ENCODE measurements around the gene RYR2.
A peak's percentile ranks its signal among the peaks of the same experiment; 100 is the strongest.
"Not testable (repeated sequence)": the region's sequence is repeated elsewhere in the genome, so short reads cannot be mapped to it uniquely, and the experiment has no call there.

Gene RYR2

DNA sequence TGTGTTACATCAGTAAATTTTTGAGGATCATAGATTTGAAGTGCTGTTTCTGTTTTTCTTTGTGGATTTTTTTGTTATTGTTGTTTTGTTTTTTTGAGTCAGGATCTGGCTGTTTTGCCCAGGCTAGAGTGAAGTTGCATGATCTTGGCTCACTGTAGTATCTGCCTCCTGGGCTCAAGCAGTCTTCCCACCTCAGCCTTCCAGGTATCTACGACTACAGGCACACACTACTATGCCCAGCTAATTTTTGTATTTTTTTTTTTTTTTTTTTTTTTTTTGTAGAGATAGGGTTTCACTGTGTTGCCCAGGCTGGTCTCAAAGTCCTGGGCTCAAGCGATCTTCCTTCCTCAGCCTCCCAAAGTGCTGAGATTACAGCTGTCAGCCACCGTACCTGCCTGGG lies 236.0 kb downstream of the RYR2 start:
- DNase-seq, result not testable (repeated sequence)

DNA sequence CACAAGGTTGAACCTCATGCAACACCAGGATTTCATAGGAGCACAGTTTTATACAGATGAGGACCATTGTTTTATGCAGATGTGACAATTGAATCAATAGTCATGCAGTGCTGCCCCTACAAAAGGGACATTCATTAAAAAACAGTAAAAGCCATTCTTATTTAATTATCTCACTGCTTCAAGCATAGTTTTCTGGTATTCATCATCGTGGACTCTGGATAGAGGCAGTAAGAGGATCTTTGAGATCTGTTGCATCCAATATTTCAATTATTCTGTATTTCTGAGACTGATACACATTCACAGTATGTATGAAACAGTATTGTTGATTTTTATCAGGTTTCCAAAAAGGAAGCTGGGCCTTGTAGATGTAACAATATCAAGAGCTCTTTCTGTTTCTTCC lies 237.6 kb downstream of the RYR2 start:
- no peak for DNase-seq

DNA sequence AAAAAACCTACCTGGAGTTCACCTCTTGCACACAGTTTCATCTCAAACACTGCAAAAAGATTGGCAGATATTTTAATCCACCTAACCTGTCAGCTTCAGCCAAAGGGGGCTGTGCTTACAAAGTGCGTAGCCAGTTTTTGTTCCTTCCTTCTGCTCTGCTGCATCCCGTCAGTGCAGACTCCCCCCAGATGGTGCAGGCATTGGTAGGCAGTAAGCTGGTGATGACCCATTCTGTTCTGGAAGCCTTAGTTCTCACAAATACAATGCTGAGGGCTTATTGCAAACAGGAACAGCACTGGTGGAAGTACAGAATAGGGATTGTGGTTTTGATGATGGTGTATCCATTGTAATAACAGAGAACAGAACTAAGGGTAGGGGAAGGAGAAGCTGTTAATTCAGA lies 239.5 kb downstream of the RYR2 start:
- DNase-seq, result peak; percentile 14

DNA sequence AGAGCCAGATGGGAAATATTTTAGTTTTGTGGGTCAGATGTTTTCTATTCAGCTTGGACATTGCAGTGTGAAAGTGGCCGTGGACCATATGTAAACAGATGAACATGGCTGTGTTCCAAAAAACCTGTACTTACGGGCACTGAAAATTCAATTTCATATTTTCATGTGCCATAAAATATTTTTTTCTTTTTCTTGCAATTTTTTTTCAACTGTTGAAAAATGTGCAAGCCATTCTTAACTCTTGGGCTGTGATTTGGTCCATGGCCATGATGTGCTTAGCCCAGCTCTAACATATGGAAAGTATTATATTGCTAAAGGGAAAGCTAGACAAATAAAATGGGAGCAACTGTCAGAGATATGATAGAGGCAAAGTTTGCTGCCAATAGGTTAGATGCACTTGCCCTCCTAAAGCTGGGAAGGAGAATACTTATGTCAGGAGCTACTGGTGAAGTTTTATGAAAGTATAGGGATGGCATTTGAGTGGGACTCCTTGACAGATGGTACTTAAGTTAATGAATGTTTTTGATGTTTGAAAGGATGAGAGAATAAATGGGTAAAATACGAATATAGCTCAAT lies 240.3 kb downstream of the RYR2 start:
- DNase-seq, result no peak

DNA sequence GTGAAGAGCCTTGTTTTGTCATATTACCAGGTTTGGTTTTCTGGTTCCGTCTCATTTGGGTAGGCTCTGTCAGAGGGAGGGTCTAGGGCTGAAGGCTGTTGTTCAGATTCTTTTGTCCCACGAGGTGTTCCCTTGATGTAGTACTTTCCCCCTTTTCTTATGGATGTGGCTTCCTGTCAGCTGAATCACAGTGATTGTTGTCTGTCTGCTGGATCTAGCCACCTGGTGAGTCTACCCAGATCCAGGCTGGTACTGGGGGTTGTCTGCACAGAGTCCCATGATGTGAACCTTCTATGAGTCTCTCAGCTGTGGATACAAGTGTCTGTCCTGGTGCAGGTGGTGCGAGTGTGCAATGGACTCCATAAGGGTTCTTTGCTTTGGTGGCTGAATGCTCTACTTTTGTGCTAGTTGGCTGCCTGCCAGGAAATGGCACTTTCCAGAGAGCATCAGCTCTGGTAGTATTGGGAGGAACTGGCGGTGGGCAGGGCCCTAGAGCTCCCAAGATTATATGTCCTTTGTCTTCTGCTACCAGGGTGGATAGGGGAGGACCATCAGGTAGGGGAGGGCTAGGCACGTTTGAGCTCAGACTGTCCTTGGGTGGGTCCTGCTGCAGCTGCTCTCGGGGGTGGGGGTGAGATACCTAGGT lies 246.0 kb downstream of the RYR2 start:
- no peak for DNase-seq

DNA sequence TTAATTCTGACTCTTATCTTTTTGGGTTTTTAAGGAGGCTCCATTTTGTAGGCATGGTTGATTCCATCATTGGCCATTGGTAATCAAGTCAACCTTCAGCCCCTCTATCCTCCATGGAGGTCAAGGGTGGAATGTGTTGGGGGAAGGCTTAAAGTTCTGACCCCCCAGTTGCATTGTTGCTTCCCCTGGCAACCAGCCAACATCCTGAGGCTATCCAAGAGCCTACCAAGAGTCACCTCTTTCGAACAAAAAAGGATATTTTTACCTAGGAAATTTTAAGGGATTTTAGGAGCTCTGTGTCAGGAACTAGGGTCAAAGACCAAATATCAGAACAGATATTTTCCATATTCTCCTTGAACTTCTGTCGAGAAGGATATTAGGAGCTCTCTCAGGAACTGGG lies 251.8 kb downstream of the RYR2 start:
- no peak for DNase-seq

DNA sequence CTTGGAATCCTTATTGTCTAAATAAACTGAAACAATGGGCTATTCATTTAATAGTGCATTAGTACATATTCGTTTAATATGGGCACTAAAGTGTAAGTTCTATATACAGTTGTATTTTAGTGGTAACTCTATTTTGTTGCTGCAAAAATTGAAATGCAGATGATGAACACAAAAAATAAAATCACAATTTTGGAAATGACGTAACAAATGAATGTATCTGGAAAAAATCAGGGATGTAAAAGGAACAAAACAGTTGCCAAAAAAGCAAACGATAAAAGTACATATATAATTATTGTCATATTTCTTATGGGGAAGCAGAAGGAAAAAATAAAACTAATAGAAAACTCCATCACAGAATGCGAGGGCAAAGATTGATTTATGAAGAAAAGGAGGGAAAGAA lies 254.9 kb downstream of the RYR2 start:
- no peak for DNase-seq

DNA sequence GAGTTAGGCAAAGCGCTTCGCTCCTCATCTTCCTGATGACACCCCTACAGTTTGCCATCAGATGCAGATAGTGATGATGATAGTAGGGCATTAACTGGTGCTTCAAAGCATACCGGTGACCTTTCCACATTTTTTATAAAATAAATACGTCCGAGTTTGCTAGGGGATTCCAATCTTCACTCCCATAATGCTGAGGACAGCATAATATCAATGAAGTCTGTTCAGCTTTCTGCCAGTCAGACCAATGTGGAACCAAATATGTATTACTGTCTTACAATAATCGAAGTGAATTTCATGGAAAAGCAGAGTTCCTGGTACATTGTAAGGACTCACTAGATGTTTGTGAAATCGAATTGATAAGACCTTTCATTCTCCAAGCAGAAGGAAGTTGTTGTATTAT lies 258.7 kb downstream of the RYR2 start:
- DNase-seq, result no peak

DNA sequence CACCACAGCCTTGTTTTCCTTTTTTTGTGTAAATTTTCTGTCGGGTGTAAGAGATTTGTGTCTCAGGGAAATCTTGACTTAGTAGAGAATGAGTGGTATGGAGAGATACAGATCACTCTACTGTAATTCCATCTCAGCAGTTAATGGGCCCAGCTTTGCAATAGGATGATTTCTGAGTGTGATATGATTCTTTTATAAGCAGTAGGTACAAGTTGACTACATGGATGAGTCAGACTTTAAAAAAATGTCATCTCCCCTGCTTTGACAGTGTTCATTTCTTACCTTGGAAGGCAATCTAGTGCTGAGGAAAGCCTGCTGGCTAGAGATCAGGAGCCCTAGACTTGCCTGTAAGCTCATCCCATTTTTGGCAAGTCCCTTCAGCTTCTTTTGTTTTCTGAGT lies 261.9 kb downstream of the RYR2 start:
- no peak for DNase-seq

DNA sequence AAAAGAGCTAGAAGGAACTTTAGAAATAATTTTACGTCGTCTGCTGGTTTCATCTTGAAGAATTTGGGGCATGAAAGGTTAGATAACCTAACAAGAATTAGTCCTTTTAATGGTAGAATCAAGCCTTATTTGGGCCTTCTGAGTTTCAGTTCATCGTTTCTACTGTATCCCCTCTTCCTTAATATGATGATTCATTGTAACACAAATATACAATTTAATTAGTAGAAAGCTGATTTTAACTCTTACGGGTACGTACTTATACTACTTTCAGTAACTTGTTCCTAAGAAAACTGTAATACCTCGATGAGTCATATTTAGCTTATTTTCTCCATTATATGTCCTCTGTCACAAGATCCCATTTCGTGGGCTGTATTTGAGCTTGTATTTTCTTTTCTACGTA lies 264.7 kb downstream of the RYR2 start:
- DNase-seq, result no peak

DNA sequence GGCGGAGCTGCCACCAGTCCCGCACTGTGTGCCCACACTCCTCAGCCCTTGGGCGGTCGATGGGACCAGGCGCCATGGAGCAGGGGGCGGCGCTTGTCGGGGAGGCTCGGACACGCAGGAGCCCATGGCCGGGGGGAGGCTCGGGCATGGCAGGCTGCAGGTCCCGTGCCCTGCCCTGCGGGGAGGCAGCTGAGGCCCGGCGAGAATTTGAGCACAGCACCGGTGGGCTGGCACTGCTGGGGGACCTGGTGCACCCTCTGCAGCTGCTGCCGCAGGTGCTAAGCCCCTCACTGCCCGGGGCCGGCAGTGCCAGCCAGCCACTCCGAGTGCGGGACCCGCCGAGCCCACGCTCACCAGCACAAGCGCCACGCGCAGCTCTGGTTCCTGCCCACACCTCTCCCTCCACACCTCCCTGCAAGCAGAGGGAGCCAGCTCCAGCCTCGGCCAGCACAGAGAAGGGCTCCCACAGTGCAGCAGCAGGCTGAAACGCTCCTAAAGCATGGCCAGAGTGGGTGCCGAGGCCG lies 267.7 kb downstream of the RYR2 start:
- no peak for DNase-seq

DNA sequence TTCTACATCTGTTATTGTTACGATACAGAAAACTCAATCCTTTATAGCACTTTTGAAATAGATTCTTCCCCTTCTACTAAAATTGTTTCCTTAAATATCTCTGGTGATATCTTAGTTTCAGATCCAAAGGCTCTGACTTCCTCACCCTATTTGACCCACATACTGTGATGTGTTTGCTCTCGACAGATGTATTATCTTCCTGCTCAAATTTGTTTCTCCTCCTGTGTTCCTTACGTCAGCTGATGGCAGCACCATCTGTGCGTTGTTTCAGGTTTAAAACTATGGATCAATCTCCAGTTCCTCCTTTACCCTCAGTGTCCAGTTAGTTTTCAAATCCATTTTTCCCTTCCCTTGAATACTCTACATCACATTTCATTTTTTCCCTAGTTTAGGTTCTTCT lies 274.4 kb downstream of the RYR2 start:
- DNase-seq, result no peak

DNA sequence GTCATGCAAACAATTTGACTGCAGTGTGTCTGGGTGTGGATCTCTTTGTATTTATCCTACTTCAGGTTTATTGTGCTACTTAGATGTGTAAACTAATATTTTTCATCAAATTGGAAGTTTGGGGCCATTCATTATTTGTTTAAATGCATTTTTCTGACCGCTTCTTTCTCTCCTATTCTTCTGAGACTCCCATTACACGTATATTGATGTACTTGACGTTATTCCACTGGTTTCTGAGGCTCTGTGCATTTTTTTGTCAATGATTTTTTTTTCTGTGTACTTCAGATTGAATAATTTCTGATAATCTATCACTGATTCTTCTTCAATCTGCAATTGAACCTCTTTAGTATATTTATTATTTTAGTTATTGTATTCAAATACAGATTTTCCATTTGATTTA lies 276.8 kb downstream of the RYR2 start:
- DNase-seq, result no peak

DNA sequence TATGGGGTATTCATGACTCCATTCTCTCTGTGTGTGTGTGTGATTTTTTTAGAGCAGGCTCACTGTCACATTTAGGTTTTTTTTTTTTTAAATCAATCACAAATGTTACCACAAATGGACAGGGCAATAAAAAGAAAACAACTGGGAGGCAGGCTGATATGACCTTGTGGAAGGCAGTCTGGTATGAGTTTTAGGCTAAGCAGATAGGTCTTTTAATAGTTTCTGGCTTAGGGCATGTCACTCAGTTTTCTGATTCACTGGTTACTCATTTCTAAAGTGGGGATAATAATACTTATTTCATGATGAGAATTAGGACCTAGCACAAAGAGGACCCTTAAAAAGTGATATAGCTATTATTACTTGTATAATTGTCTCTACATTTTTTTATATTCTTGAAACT lies 278.9 kb downstream of the RYR2 start:
- DNase-seq, result no peak

DNA sequence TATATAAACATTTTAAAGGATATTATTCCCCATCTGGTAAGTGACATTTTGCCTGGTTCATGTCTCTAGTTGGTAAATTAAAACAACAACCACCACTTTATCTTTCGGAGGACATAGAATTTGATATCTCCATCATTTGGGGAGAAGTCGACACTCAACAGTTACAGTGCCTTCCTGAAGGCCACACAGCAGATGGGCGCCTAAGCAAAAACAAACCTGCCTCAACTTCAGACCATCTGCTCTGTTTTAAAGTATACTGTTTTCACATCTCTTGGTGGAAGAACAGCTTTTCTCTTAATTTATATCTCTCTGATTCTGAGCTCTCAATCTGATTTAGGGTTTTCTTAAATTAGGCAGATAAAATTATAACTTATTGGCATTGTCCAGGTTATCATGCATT lies 282.2 kb downstream of the RYR2 start:
- DNase-seq, result no peak

DNA sequence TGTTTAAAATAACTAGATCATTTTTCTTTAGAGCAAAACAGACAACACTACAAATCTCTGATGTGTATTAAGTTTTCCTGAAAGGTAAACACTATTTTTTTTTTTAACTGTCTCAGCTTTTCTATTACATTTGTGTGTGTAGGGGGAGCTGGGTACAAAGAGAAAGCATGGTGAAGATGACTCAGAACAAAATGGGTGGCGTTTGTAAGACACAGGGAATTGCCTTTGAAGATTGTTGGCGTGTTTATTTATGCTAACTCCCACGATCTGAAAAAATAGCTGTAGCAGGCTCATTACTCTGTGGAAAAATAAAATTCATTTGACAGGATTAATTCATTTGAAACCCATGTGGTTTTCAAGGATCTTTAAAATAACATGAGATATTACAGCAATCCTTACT lies 285.1 kb downstream of the RYR2 start:
- DNase-seq, result no peak

DNA sequence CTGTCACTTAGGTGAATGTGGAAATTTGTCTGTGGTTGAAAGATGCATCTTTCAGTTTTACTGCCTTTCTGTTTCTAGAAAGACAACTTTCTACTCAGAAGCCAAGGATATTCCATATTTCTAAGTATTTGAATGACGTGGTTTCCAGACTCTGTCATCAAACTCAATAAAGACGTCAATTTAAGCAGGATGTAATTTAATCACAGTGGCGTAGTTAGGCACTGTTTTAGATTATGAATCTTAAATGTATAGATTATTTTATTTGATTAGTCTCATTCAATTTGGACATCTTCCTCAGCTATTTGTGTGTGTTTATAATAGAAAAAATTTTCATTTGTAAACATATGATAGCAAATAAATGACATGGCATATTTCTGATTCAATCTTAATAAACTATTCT lies 298.9 kb downstream of the RYR2 start:
- no peak for DNase-seq

DNA sequence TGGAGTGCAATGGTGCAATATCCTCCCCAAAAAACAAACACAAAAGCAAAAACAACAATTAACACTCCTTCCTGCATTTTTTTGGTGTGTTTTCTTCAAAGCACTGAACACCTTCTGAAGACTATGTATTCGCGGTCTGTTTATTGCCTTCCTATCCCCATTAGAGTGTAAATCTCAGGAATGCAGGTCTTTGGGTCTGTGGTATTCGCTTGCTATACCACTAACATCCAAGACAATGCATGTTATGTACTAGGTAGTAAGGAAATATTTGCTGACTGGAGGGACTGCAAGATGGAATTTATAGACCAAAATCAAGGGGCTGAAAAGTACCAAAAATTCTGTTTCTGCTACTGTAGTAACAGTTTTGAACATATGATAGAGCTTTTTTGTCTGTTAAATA lies 299.4 kb downstream of the RYR2 start:
- no peak for DNase-seq

DNA sequence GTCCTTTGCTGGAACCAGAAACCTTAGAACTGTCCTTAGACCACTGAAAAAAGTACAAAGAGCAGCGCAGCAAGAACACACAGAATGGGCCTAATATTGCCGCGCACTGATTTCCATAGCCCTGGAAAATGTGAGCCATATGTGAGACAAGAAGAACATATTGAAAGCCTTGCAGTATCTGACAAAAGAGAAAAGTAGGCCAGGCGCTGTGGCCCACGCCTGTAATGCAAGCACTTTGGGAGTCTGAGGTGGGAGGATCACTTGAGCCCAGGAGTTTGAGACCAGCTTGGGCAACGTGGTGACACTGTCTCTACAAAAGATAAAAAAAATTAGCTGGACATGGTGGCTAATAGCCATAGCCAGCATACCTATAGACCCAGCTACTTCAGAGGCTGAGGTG lies 300.7 kb downstream of the RYR2 start:
- DNase-seq, result no peak

DNA sequence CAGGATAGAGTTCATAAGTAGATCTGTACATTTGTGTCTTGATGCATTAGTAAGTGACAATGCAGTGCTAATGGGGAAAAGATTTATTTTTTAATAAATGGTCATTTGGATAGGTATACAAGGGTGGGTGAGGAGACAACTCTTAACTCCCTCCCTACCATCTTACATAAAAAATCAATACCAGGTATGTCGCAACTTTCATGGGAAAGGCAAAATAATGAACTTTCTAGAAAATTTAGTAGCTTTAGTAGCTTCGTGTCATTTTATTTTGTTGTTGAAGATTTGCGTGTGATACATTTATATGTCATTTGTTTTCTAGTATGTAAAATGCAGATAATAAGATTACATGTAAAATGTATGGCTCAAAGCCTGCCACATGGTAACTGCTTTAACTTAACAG lies 310.8 kb downstream of the RYR2 start:
- DNase-seq, result no peak

DNA sequence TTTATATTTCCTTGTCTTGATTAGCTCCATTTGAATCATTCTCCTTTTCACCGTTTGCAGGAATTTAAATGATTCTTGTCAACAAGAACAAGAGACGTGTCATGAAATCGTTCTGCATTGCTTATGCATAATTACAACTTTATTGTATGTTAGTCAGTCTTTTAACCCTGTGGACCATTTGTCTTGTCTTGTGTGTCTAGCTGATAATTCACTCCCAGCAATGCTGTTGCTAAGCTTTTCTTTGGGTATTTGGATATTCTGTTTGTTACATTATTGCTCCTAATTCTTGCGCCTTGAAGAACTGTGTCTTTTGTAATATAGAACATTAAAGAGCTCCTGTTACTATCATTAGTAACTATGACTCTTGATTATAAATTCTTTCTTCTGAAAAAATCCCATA lies 311.9 kb downstream of the RYR2 start:
- no peak for DNase-seq

DNA sequence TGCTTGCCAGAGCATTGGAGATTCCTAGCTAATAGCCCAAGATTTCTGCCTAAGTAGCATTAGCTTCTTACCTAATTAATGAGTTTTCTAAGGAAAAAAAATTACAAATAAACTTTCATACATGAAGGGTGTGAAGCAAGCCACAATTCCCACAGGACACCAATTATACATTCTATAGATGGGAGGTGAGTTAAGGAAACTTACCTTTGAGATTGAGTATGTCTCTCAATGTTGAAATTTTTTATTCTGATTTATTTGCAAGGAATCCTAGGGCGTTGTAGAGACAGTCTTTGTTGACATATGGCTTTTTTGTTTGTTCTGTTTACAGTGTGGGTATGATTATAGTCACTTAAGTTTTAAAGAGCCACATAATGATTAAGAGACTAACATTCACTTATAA lies 313.0 kb downstream of the RYR2 start:
- no peak for DNase-seq

DNA sequence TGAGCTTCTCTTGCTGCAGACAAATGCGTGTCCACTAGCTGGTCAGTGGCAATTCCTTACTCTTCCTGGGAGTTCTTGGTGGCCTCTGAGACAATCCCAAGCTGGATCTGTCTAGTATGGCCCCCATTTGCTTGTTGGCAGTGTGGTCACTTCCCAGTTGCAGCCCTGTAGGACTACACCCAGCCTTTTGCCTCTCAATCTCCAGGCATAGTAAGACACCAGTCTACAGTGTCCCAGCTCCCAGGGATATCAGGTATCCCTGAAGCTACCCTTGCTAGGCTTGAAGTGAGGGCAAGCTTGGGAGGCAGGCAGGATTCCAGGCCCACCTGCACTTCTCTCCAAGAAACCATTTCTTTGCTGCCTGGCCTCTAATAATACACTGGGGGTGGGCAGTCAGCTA lies 316.6 kb downstream of the RYR2 start:
- no peak for DNase-seq

DNA sequence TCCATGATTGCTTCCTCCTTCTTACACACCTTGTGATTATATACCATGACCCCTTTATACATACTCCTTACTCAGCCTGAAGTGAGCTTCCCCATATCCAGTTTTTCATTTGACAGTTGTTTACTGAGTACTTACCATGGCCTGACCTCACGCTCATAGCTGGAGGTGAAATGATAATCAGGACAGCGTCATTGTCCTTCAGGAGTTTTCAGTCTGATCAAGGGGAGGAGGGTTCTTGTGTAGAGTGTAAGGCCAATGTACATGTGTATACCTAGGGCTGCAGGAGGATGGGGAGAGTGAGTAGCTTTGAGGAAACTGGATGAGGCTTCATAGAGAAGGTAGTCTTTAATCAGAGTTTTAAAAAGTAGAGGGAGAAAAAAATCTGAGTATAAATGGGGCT lies 325.8 kb downstream of the RYR2 start:
- DNase-seq, result no peak

DNA sequence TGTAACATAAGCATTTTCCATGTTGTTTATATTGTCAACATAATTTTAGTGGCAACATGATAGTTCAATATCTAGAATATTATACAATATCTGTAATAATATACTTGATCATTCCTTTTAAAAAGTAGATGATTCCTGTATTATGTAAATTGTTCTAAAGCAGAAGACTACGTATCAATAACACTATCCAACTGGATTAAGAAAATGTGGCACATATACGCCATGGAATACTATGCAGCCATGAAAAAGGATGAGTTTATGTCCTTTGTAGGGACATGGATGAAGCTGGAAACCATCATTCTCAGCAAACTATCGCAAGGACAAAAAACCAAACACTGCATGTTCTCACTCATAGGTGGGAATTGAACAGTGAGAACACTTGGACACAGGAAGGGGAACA lies 329.5 kb downstream of the RYR2 start:
- not testable (repeated sequence) for DNase-seq
